Trophoblast cell (in vitro differentiated cells and primary cell): ENCODE results near the gene COLEC11.

ENCODE experiments used
- DNase-seq, 2 donors: peaks; one replicate each; pipeline ENCODE4 v3.0.0-alpha.2; 2016
- H2AFZ ChIP-seq: 2 replicates; pipeline ENCODE4 v1.6.1; 2013; ENCODE audit warnings: low read length, moderate library complexity, mild to moderate bottlenecking; ENCODE audit not compliant: insufficient read depth, poor library complexity
- H2AK5ac ChIP-seq: 2 replicates; pipeline ENCODE4 v1.6.1; 2013; ENCODE audit warnings: mild to moderate bottlenecking, low read length
- H2BK120ac ChIP-seq: 2 replicates; pipeline ENCODE4 v1.6.1; 2013; ENCODE audit warnings: low read length, mild to moderate bottlenecking, moderate library complexity; ENCODE audit not compliant: insufficient read depth, poor library complexity
- H2BK12ac ChIP-seq: 2 replicates; pipeline ENCODE4 v1.6.1; 2013; ENCODE audit warnings: mild to moderate bottlenecking, low read length, moderate library complexity
- H2BK5ac ChIP-seq: 2 replicates; pipeline ENCODE4 v1.6.1; 2013; ENCODE audit warnings: low read length, low read depth, moderate library complexity, mild to moderate bottlenecking; ENCODE audit not compliant: poor library complexity
- H3K14ac ChIP-seq: 2 replicates; pipeline ENCODE4 v1.6.1; 2013; ENCODE audit warnings: mild to moderate bottlenecking, low read length
- H3K18ac ChIP-seq: 2 replicates; pipeline ENCODE4 v1.6.1; 2013; ENCODE audit warnings: mild to moderate bottlenecking, low read length
- H3K23ac ChIP-seq: 2 replicates; pipeline ENCODE4 v1.6.1; 2013; ENCODE audit warnings: low read length
- H3K27ac ChIP-seq: 2 replicates; pipeline ENCODE4 v1.5.1; 2013; ENCODE audit warnings: low read depth, mild to moderate bottlenecking, inconsistent platforms, low read length, moderate library complexity
- H3K27me3 ChIP-seq: 2 replicates; pipeline ENCODE4 v1.6.1; 2013; ENCODE audit warnings: inconsistent platforms, mild to moderate bottlenecking, low read length, moderate library complexity; ENCODE audit not compliant: insufficient read depth
- H3K36me3 ChIP-seq, 2 experiments: 1 replicate in 1 of 2; 2 replicates in 1 of 2; pipeline ENCODE4 v1.6.1; 2013; ENCODE audit warnings: low read length in 2 of 2, mild to moderate bottlenecking in 2 of 2, moderate library complexity in 1 of 2; ENCODE audit not compliant: insufficient read depth in 2 of 2, control insufficient read depth in 1 of 2
- H3K4ac ChIP-seq: 2 replicates; pipeline ENCODE4 v1.6.1; 2013; ENCODE audit warnings: low read depth, mild to moderate bottlenecking, low read length, moderate library complexity
- H3K4me1 ChIP-seq, 2 experiments: 1 replicate in 1 of 2; 2 replicates in 1 of 2; pipeline ENCODE4 v1.6.1; 2013; ENCODE audit warnings: low read length in 2 of 2, mild to moderate bottlenecking in 2 of 2, moderate library complexity in 1 of 2; ENCODE audit not compliant: insufficient read depth in 2 of 2, control insufficient read depth in 1 of 2
- H3K4me2 ChIP-seq: 2 replicates; pipeline ENCODE4 v1.6.1; 2013; ENCODE audit warnings: inconsistent platforms, mild to moderate bottlenecking, low read length, moderate library complexity
- H3K4me3 ChIP-seq: 2 replicates; pipeline ENCODE4 v1.5.1; 2013; ENCODE audit warnings: mild to moderate bottlenecking, low read depth, low read length, inconsistent platforms
- H3K79me1 ChIP-seq: one replicate; pipeline ENCODE4 v1.6.1; 2013; ENCODE audit warnings: low read length
- H3K79me2 ChIP-seq: 2 replicates; pipeline ENCODE4 v1.6.1; 2013; ENCODE audit warnings: low read length, mild to moderate bottlenecking; ENCODE audit not compliant: control insufficient read depth, insufficient read depth, poor library complexity
- H3K9ac ChIP-seq: 2 replicates; pipeline ENCODE4 v1.6.1; 2013; ENCODE audit warnings: mild to moderate bottlenecking, low read length
- H3K9me3 ChIP-seq: 2 replicates; pipeline ENCODE4 v1.6.1; 2013; ENCODE audit warnings: low read depth, mild to moderate bottlenecking, control low read depth, inconsistent platforms, low read length; ENCODE audit not compliant: insufficient read depth
- H4K12ac ChIP-seq: 2 replicates; pipeline ENCODE4 v1.6.1; 2013; ENCODE audit warnings: low read depth, mild to moderate bottlenecking, low read length, moderate library complexity
- H4K8ac ChIP-seq: 2 replicates; pipeline ENCODE4 v1.6.1; 2013; ENCODE audit warnings: low read depth, mild to moderate bottlenecking, low read length, moderate library complexity
- H4K91ac ChIP-seq: one replicate; pipeline ENCODE4 v1.6.1; 2013; ENCODE audit warnings: low read depth, mild to moderate bottlenecking, low read length, moderate library complexity
- WGBS: extraction: QIAGEN DNeasy Blood & Tissue Kit; methylation state at CpG from one replicate; pipeline ENCODE4 v1.1.7; 2013; ENCODE audit warnings: missing lambda C conversion rate; ENCODE audit not compliant: insufficient read length, insufficient coverage; ENCODE audit errors: extremely low coverage; 5-methylcytosine and 5-hydroxymethylcytosine counted together

COLEC11 gene

GRCh38 chr2:3624059-3624794 is 29.3 kb downstream of the COLEC11 start:
- H3K27me3 ChIP-seq: no peaks in the 10 kb centered on the region
- peaks cover 6% of the 10 kb centered on the region for H3K9me3 ChIP-seq
- no peaks in the 10 kb centered on the region for H3K36me3 ChIP-seq
- H3K4ac ChIP-seq: no peak overlapping the region
- H2BK5ac ChIP-seq: no peak overlapping the region
- H3K4me1 ChIP-seq: no peaks in the 10 kb centered on the region
- H2BK120ac ChIP-seq: no peak overlapping the region
- H3K79me1 ChIP-seq: no peaks in the 10 kb centered on the region
- no peak overlapping the region for H3K27ac ChIP-seq
- no peak overlapping the region for H2AK5ac ChIP-seq
- H3K9ac ChIP-seq: no peak overlapping the region
- no peak overlapping the region for H2BK12ac ChIP-seq
- no peak overlapping the region for H2AFZ ChIP-seq
- no peak overlapping the region for H4K12ac ChIP-seq
- H3K14ac ChIP-seq: no peak overlapping the region
- H3K4me2 ChIP-seq: no peak overlapping the region
- H4K91ac ChIP-seq: no peak overlapping the region
- no peak overlapping the region for H3K23ac ChIP-seq
- no peak overlapping the region for H3K4me3 ChIP-seq
- no peak for DNase-seq
- H4K8ac ChIP-seq: no peak overlapping the region
- no CpG with 5 or more reads among the region's 4 CpGs for WGBS
- H3K79me2 ChIP-seq: no peaks in the 10 kb centered on the region
- H3K18ac ChIP-seq: no peak overlapping the region

- Histone ChIP-seq H3K14ac (no peak overlapping the region), H2AK5ac (no peak overlapping the region), H4K8ac (no peak overlapping the region), H3K79me1 (no peaks in the 10 kb centered on the region), H4K12ac (no peak overlapping the region), H3K9me3 (peaks cover 6% of the 10 kb centered on the region), H2BK120ac (no peak overlapping the region), H4K91ac (no peak overlapping the region), H3K18ac (no peak overlapping the region), H3K27ac (no peak overlapping the region), H2BK5ac (no peak overlapping the region), H3K4me3 (no peak overlapping the region), H3K4me1 (no peaks in the 10 kb centered on the region), H2BK12ac (no peak overlapping the region), H3K4me2 (no peak overlapping the region), H3K4ac (no peak overlapping the region), H3K27me3 (no peaks in the 10 kb centered on the region), H3K36me3 (no peaks in the 10 kb centered on the region), H3K9ac (no peak overlapping the region), H3K23ac (no peak overlapping the region), H2AFZ (no peak overlapping the region), H3K79me2 (no peaks in the 10 kb centered on the region)
- no peak for DNase-seq
- WGBS: no CpG with 5 or more reads among the region's 8 CpGs
Observed at GRCh38 chr2:3625186-3625585, 30.3 kb downstream of the COLEC11 start.

GRCh38 chr2:3626118-3626811 is 31.4 kb downstream of the COLEC11 start:
- Histone ChIP-seq H3K79me1 (no peaks in the 10 kb centered on the region), H3K18ac (no peak overlapping the region), H2BK120ac (no peak overlapping the region), H3K36me3 (no peaks in the 10 kb centered on the region), H3K4me1 (no peaks in the 10 kb centered on the region), H4K12ac (no peak overlapping the region), H2AFZ (no peak overlapping the region), H3K27ac (no peak overlapping the region), H2AK5ac (no peak overlapping the region), H3K9me3 (peaks cover 6% of the 10 kb centered on the region), H3K4me3 (no peak overlapping the region), H3K79me2 (no peaks in the 10 kb centered on the region), H4K91ac (no peak overlapping the region), H3K23ac (no peak overlapping the region), H3K27me3 (no peaks in the 10 kb centered on the region), H2BK12ac (no peak overlapping the region), H3K9ac (no peak overlapping the region), H3K4ac (no peak overlapping the region), H3K14ac (no peak overlapping the region), H2BK5ac (no peak overlapping the region), H4K8ac (no peak overlapping the region), H3K4me2 (no peak overlapping the region)
- no CpG with 5 or more reads among the region's 12 CpGs for WGBS
- no peak for DNase-seq

GRCh38 chr2:3626812-3627499 is 32.0 kb downstream of the COLEC11 start:
- Histone ChIP-seq H3K9ac (no peak overlapping the region), H3K4me3 (no peak overlapping the region), H2BK12ac (no peak overlapping the region), H2BK120ac (no peak overlapping the region), H4K8ac (no peak overlapping the region), H2BK5ac (no peak overlapping the region), H3K9me3 (peaks cover 6% of the 10 kb centered on the region), H3K18ac (no peak overlapping the region), H3K27ac (no peak overlapping the region), H3K79me1 (no peaks in the 10 kb centered on the region), H3K4ac (no peak overlapping the region), H3K23ac (no peak overlapping the region), H3K4me1 (no peaks in the 10 kb centered on the region), H2AFZ (no peak overlapping the region), H3K36me3 (no peaks in the 10 kb centered on the region), H3K14ac (no peak overlapping the region), H4K12ac (no peak overlapping the region), H3K4me2 (no peak overlapping the region), H3K27me3 (no peaks in the 10 kb centered on the region), H3K79me2 (no peaks in the 10 kb centered on the region), H2AK5ac (no peak overlapping the region), H4K91ac (no peak overlapping the region)
- no peak for DNase-seq
- no CpG with 5 or more reads among the region's 25 CpGs for WGBS
